HG02970 (cell line): ENCODE measurements around the gene KDM3A.

Source experiments
- ATAC-seq: cut with Tn5 transposase; IDR thresholded peaks from one replicate; pipeline ENCODE4 v1.9.1; 2021; ENCODE audit warnings: mild to moderate bottlenecking, moderate library complexity, moderate number of reproducible peaks; ENCODE audit not compliant: unreplicated experiment, low FRiP score

KDM3A gene

GRCh38 chr2:86510436-86510933 is 69.3 kb downstream of the KDM3A start:
- no peak for ATAC-seq

GRCh38 chr2:86512034-86512433 is 70.9 kb downstream of the KDM3A start:
- no peak for ATAC-seq

- ATAC-seq: no peak
Measured at GRCh38 chr2:86512892-86513291, 71.7 kb downstream of the KDM3A start.

DNA sequence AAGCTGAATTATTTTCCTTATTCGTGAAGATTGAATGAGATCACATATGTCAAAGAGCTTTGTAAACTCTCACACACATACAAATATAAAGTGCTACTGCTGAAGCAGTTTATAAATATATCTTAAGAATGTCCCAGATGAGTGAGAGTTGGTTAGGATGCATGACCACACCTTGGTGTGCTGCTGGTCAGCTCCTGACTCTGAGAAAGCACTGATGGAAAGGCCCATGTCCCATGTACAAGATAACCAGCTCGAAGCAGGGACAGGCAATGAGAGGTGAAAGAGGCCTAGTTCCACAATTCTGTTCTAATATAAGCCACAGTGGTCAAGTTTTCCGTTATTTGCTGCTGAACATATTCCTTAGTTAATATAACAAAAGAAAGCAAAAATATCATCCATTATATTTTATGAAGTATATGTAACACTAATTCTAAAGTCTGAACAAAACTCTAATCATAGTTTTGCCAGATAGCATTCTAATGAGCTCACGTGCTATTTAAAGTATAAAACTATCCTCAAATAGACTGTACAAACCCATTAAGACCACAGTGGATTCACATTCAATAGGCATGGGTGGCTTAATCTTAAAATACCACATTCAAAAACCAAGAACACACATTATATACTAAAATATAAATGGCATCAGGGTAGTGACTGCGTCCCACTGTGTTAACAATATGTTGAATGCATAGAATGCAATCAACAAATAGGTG is 72.9 kb downstream of the KDM3A start:
- no peak for ATAC-seq

- ATAC-seq: no peak
Measured at GRCh38 chr2:86518481-86518880, 77.3 kb downstream of the KDM3A start.

DNA sequence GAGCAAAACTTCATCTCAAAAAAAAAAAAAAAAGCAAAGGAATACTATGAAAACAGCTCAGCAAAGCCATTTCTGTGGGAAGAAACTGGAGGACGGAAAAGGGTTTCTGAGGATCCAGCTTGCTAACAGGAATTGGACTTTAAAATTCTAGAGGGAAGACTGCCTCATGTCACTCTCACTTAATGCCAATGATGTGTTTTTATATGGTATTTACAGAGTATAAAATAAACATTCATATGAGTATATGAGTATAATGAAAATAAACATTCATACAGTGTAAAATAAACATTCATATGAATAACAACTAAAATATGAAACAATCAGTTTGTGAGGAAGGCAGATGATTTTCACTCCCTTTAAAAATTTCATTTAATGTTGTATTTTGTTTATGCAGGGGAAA is 78.2 kb downstream of the KDM3A start:
- no peak for ATAC-seq

GRCh38 chr2:86520153-86520552 is 79.0 kb downstream of the KDM3A start:
- ATAC-seq: no peak

- no peak for ATAC-seq
Measured at GRCh38 chr2:86521922-86522321, 80.8 kb downstream of the KDM3A start.

DNA sequence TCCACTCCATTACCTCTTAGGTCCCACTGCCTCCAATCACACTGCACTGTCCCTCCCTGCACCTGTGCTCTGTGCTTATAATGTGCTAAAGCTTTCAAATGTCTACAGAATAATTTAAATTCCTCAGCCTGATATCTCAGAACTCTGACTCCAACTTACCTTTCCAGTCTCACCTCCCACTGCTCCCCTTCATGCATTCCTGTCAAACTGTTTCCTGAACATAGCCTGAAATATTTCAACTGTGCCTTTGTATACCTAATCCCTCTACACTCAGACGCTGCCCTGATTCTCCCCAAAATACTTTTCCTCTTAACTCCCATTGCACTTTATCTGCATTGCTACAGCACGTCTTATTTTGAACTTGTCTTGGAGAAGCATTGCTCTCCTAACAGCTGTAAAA is 81.5 kb downstream of the KDM3A start:
- ATAC-seq: no peak

GRCh38 chr2:86523491-86523890 is 82.3 kb downstream of the KDM3A start:
- ATAC-seq: no peak

DNA sequence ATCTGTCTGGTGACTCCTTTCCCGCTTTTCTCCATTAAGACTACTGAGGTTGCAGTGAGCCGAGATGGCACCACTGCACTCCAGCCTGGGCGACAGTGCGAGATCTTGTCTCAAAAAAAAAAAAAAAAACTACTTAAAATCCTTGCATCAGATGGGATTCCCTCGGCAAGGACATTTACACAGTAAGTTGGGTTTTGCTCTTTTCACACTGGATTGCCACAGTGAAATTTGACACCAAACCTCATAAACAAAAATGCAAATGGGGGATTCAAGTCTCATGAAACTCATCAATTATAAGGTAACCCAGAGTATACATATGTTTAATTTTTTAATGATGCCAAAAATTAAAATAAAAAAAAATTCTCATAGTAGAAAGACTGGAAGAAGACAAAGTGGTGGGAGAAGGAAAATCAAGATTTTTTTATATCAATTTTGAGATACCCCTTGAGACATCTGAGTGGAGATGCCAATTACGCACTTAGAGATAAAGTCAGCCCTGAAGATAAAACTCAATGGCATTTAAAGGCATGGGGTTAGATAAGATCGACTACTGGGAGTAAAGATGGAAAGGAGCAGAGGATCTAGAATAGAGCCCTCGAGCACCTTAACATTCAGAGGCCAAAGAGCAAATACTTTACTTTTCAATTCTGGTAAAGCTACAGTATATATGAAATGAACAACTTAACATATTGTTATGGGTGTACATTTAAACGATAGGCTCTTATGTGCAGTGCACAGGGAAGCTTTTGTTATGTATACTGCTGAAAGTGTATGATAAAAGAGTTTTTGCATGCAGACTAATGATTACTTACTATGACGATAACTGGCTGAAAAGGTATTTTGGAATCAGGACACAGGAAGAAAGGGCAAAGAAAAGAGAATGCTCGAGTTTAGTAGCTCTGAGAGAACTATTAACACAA is 84.5 kb downstream of the KDM3A start:
- ATAC-seq: no peak

DNA sequence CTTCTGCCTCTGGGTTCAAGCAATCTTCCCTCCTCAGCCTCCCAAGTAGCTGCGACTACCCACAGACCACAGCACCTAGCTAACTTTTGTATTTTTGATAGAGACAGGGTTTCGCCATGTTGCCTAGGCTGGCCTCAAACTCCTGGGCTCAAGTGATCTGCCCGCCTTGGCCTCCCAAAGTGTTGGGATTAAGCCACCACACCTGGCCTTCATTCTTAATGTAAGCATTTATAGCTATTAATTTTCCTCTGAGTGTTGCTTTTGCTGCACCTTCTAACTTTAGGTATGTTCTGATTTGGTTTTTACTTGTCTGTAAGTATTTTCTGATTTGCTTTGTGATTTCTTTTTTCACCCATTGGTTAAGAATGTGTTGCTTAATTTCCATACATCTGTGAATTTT is 92.4 kb downstream of the KDM3A start:
- ATAC-seq: no peak

GRCh38 chr2:86541334-86541733 is 100.2 kb downstream of the KDM3A start:
- ATAC-seq: no peak
